Neural progenitor cell (in vitro differentiated cells): Measurements from ENCODE around the gene SLC30A3. TPM values are rescaled to one million over a fixed set of nuclear protein-coding genes. Genes with fewer than 3 reads are reported as not detected.
"Not testable (repeated sequence)": the region's sequence is repeated elsewhere in the genome, so short reads cannot be mapped to it uniquely, and the experiment has no call there.

Experiments used
- DNase-seq: peaks from one replicate; pipeline ENCODE4 v3.0.0-alpha.2; 2016; ENCODE audit warnings: low spot score
- H2AFZ ChIP-seq: fragments of 200-600 bp; sonication (generic); replicated peaks from 2 replicates; pipeline ENCODE4 v1.6.1; 2016; ENCODE audit warnings: antibody characterized with exemption
- H3F3A ChIP-seq: fragments of 200-600 bp; sonication (generic); 2 replicates; pipeline ENCODE4 v1.6.1; 2016; ENCODE audit warnings: antibody characterized with exemption, low read depth
- H3K27ac ChIP-seq: fragments of 200-600 bp; sonication (generic); 2 replicates; pipeline ENCODE4 v1.5.1; 2016; ENCODE audit warnings: mild to moderate bottlenecking
- H3K27me3 ChIP-seq: fragments of 200-600 bp; sonication (generic); 2 replicates; pipeline ENCODE4 v1.6.1; 2016; ENCODE audit warnings: mild to moderate bottlenecking, moderate library complexity
- H3K36me3 ChIP-seq: fragments of 200-600 bp; sonication (generic); 2 replicates; pipeline ENCODE4 v1.5.1; 2016
- H3K4me1 ChIP-seq: fragments of 200-600 bp; sonication (generic); 2 replicates; pipeline ENCODE4 v1.6.1; 2016; ENCODE audit warnings: mixed run types
- H3K4me2 ChIP-seq: fragments of 200-600 bp; sonication (generic); 2 replicates; pipeline ENCODE4 v1.6.1; 2016
- H3K4me3 ChIP-seq: fragments of 200-600 bp; sonication (generic); 2 replicates; pipeline ENCODE4 v1.5.1; 2016
- H3K79me2 ChIP-seq: fragments of 200-600 bp; sonication (generic); 2 replicates; pipeline ENCODE4 v1.6.1; 2016; ENCODE audit warnings: low read depth
- H3K9ac ChIP-seq: fragments of 200-600 bp; sonication (generic); 2 replicates; pipeline ENCODE4 v1.6.1; 2016
- H3K9me3 ChIP-seq: fragments of 200-600 bp; sonication (generic); 2 replicates; pipeline ENCODE4 v1.5.1; 2016; ENCODE audit warnings: low read depth
- H4K20me1 ChIP-seq: fragments of 200-600 bp; sonication (generic); 2 replicates; pipeline ENCODE4 v1.6.1; 2016; ENCODE audit warnings: low read depth
- H3K27ac Mint-ChIP-seq: 3 replicates; pipeline ENCODE4 v1.8.0; 2021; ENCODE audit warnings: mixed read lengths
- H3K27me3 Mint-ChIP-seq: 2 replicates; pipeline ENCODE4 v1.8.0; 2022; ENCODE audit warnings: low read depth, mild to moderate bottlenecking, inconsistent platforms, moderate library complexity, mixed read lengths; ENCODE audit not compliant: insufficient read depth
- H3K36me3 Mint-ChIP-seq: 3 replicates; pipeline ENCODE4 v1.8.0; 2021; ENCODE audit warnings: mixed read lengths
- H3K4me1 Mint-ChIP-seq: 3 replicates; pipeline ENCODE4 v1.8.0; 2021; ENCODE audit warnings: mixed read lengths
- H3K4me3 Mint-ChIP-seq: 3 replicates; pipeline ENCODE4 v1.8.0; 2021; ENCODE audit warnings: mild to moderate bottlenecking, moderate library complexity, mixed read lengths
- H3K9me3 Mint-ChIP-seq: 3 replicates; pipeline ENCODE4 v1.8.0; 2020; ENCODE audit warnings: mixed read lengths
- CTCF ChIP-seq: fragments of 200-600 bp; sonication (generic); IDR thresholded peaks from 2 replicates; pipeline ENCODE4 v1.5.1; 2017; ENCODE audit warnings: antibody characterized with exemption, mild to moderate bottlenecking
- EZH2 ChIP-seq: fragments of 200-600 bp; sonication (generic); IDR thresholded peaks from 2 replicates; pipeline ENCODE4 v1.6.1; 2017; ENCODE audit warnings: antibody characterized with exemption, mild to moderate bottlenecking, moderate library complexity
- EZH2phosphoT487 ChIP-seq: fragments of 200-600 bp; sonication (generic); IDR thresholded peaks from 2 replicates; pipeline ENCODE4 v1.6.1; 2017; ENCODE audit warnings: antibody characterized with exemption
- total RNA-seq: library from RNA; depleted of rRNA; stranded (reverse); fragments of >200 nt; gene quantifications from 2 replicates; pipeline ENCODE4 v1.2.3, GENCODE V29; 2015; ENCODE audit warnings: low replicate concordance

Gene SLC30A3
- total RNA-seq, 1 donor from 2014 or later = 0.56 TPM

GRCh38 chr2:27304488-27305240, 41.8 kb upstream of the SLC30A3 start:
- DNase-seq = no peak
- Histone ChIP-seq H3F3A (peaks cover 12% of the 10 kb centered on the region), H4K20me1 (peaks cover 34% of the 10 kb centered on the region), H2AFZ (no peak overlapping the region), H3K9ac (no peak overlapping the region), H3K36me3 (no peaks in the 10 kb centered on the region), H3K4me3 (no peak overlapping the region), H3K9me3 (no peaks in the 10 kb centered on the region), H3K79me2 (no peaks in the 10 kb centered on the region), H3K27ac (no peak overlapping the region), H3K4me1 (peaks cover 12% of the 10 kb centered on the region), H3K4me2 (no peak overlapping the region), H3K27me3 (peaks cover 49% of the 10 kb centered on the region)
- H3K27me3 Mint-ChIP-seq = peaks cover 30% of the 10 kb centered on the region
- H3K9me3 Mint-ChIP-seq = no peaks in the 10 kb centered on the region
- peaks cover 3% of the 10 kb centered on the region for H3K36me3 Mint-ChIP-seq
- TF ChIP-seq CTCF (no peak), EZH2phosphoT487 (no peak), EZH2 (no peak)
- H3K4me1 Mint-ChIP-seq = no peaks in the 10 kb centered on the region
- H3K27ac Mint-ChIP-seq = no peak overlapping the region
- H3K4me3 Mint-ChIP-seq = no peak overlapping the region

- Histone ChIP-seq H2AFZ (peak overlapping the region; percentile 67), H3K27ac (no peak overlapping the region), H3K4me2 (peak overlapping the region; percentile 32), H3F3A (peaks cover 6% of the 10 kb centered on the region), H3K4me3 (no peak overlapping the region), H3K9ac (no peak overlapping the region), H3K79me2 (no peaks in the 10 kb centered on the region), H3K4me1 (peaks cover 12% of the 10 kb centered on the region), H3K9me3 (no peaks in the 10 kb centered on the region), H3K36me3 (no peaks in the 10 kb centered on the region), H4K20me1 (peaks cover 23% of the 10 kb centered on the region), H3K27me3 (peaks cover 42% of the 10 kb centered on the region)
- H3K4me1 Mint-ChIP-seq = no peaks in the 10 kb centered on the region
- H3K9me3 Mint-ChIP-seq = no peaks in the 10 kb centered on the region
- TF ChIP-seq CTCF (peak; percentile 93), EZH2 (no peak)
- no peaks in the 10 kb centered on the region for H3K36me3 Mint-ChIP-seq
- H3K27ac Mint-ChIP-seq = no peak overlapping the region
- H3K4me3 Mint-ChIP-seq = no peak overlapping the region
- peaks cover 27% of the 10 kb centered on the region for H3K27me3 Mint-ChIP-seq
- peak; percentile 85 for DNase-seq
These were observed 40.5 kb upstream of the SLC30A3 start for GRCh38 chr2:27303093-27304025.

- H2AFZ ChIP-seq, H3K27ac Mint-ChIP-seq, H3K4me3 ChIP-seq, H3K4me3 Mint-ChIP-seq, H3K4me2 ChIP-seq, DNase-seq, H3K9me3 ChIP-seq, H3K79me2 ChIP-seq, H3F3A ChIP-seq, H3K27ac ChIP-seq, H3K36me3 Mint-ChIP-seq, H3K9me3 Mint-ChIP-seq, H4K20me1 ChIP-seq, H3K4me1 Mint-ChIP-seq, H3K4me1 ChIP-seq, H3K36me3 ChIP-seq, H3K9ac ChIP-seq: not testable (repeated sequence)
- peaks cover 14% of the 10 kb centered on the region for H3K27me3 ChIP-seq
- peaks cover 14% of the 10 kb centered on the region for H3K27me3 Mint-ChIP-seq
These were observed 37.8 kb upstream of the SLC30A3 start for GRCh38 chr2:27300606-27301005.
